EH (cell line): ENCODE results near the gene SRGAP1.
"Not testable (repeated sequence)": the region's sequence is repeated elsewhere in the genome, so short reads cannot be mapped to it uniquely, and the experiment has no call there.

Experiments
- DNase-seq: peaks from one replicate; pipeline ENCODE4 v3.0.0-alpha.2; 2015; ENCODE audit warnings: low read depth

SRGAP1 gene

GRCh38 chr12:63838411-63838810, 6.1 kb upstream of the SRGAP1 start:
- DNase-seq, result no peak

GRCh38 chr12:63841011-63841410, 3.5 kb upstream of the SRGAP1 start:
- no peak for DNase-seq

- DNase-seq, result no peak
Measured at GRCh38 chr12:63841571-63841970, 2.9 kb upstream of the SRGAP1 start.

GRCh38 chr12:63842750-63843149, 1.8 kb upstream of the SRGAP1 start:
- not testable (repeated sequence) for DNase-seq

- no peak for DNase-seq
Measured at GRCh38 chr12:63843254-63843720, 1.2 kb upstream of the SRGAP1 start.

GRCh38 chr12:63843721-63844390, 644 bp upstream of the SRGAP1 start:
- peak; percentile 96 for DNase-seq

GRCh38 chr12:63845726-63846125, 1.2 kb downstream of the SRGAP1 start:
- peak; percentile 67 for DNase-seq

GRCh38 chr12:63846238-63846967, 1.9 kb downstream of the SRGAP1 start:
- DNase-seq, result no peak

- peak; percentile 32 for DNase-seq
Measured at GRCh38 chr12:63848450-63848849, 4.0 kb downstream of the SRGAP1 start.

- DNase-seq, result no peak
Measured at GRCh38 chr12:63849106-63849620, 4.7 kb downstream of the SRGAP1 start.

- no peak for DNase-seq
Measured at GRCh38 chr12:63849641-63850040, 5.1 kb downstream of the SRGAP1 start.

GRCh38 chr12:63853978-63854377, 9.5 kb downstream of the SRGAP1 start:
- no peak for DNase-seq

GRCh38 chr12:63855299-63855698, 10.8 kb downstream of the SRGAP1 start:
- DNase-seq, result no peak

- peak; percentile 70 for DNase-seq
Measured at GRCh38 chr12:63857771-63858670, 13.5 kb downstream of the SRGAP1 start.

- not testable (repeated sequence) for DNase-seq
Measured at GRCh38 chr12:63859880-63860279, 15.4 kb downstream of the SRGAP1 start.

- peak; percentile 86 for DNase-seq
Measured at GRCh38 chr12:63862187-63862968, 17.9 kb downstream of the SRGAP1 start.

GRCh38 chr12:63862969-63863230, 18.4 kb downstream of the SRGAP1 start:
- DNase-seq, result no peak

- peak; percentile 31 for DNase-seq
Measured at GRCh38 chr12:63863658-63864453, 19.4 kb downstream of the SRGAP1 start.

- no peak for DNase-seq
Measured at GRCh38 chr12:63864454-63864706, 19.9 kb downstream of the SRGAP1 start.

- DNase-seq, result no peak
Measured at GRCh38 chr12:63865448-63865847, 20.9 kb downstream of the SRGAP1 start.

GRCh38 chr12:63867053-63867452, 22.6 kb downstream of the SRGAP1 start:
- DNase-seq, result no peak
